T-helper 9 cell (primary cell): Measurements from ENCODE around the gene ZYG11B.
"Not testable (repeated sequence)": the region's sequence is repeated elsewhere in the genome, so short reads cannot be mapped to it uniquely, and the experiment has no call there.

Source experiments
- DNase-seq: peaks from one replicate; pipeline ENCODE4 v3.0.0-alpha.2; 2020
- total RNA-seq, 2 donors: gene quantifications; one replicate each; lab custom pipeline; 2026; lab: John Stamatoyannopoulos, UW

Gene ZYG11B
- total RNA-seq, result 64.4 to 79.4 reads per million in 2 donors

DNA sequence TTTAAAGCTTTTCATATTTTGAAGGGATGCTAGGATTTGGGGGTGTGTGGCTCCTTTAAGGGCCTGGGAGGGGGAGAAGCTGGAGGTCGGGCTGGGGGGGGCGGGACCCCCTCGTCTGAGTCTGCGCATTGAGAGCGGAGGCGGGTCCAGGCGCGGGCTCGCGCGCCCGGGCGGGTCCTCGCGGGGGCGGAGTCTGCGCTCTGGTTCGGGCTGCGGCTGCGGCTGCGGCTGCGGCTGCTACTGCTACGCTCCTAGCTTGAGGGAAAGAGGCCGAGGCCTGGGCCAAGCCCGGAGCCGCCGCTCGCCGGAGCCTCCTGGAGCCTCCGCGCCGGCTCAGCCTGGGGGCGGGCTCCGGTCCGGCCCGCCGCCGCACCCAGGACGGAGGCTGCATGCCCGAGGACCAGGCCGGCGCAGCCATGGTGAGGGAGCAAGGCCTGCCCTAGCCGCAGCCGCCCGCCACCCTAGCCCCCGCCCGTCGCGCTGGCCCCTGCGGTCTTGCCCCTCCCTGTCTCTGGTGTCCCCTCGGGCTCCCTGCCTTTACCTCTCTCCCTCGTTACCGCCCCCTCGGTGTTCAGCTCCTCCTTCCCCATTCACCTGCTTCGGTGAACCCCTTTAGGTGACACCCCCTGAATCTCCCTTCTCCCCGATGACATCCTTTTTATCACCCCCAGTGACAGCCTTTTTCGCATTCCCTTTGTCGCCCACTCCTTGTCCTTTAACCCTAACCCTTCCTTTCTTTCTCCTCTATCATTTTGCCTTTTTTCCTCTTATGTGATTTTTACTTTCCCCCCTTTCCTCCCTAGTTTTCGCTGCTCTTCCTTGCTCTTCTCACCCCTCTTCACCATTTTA, at the start of gene ZYG11B:
TSS of gene ZYG11B (plus strand) at position 189 of the 849 bp plus-strand sequence. CDS start at position 390, 201 bp downstream.
- peak; percentile 92 for DNase-seq

DNA sequence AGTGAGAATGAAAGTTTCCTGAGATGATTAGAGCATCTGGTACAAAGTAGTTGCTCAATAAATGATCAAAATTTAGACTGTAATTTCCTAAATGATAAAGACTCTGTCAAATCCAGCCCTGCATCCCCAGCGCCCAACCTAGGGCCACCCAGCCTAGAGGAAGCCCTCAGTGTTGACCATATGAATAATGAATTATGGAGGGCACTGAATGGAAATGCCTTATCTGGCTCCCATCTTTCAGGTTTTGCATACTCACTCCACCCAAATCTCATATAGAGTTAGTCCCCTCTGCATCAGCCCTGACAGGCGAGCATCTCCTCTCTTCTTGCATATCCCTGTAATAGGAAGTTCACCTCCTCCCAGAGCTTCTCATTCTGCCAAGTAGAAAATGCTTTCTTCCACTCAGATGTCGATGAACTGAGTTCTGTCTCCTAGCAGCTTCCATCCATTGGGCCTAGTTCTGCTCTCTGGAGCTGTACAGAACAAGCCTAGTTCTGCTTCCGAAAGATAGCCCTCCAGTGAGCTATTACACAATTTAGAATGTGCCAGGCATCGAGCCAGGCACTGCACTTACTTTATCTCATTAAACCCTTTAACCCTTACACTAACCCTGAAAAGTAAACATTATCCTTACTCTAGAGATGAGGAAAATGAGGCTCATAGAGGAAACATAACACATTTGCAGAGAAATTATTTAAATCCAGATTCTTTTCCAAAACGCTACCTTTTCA, 49.0 kb upstream of the ZYG11B start:
- no peak for DNase-seq

DNA sequence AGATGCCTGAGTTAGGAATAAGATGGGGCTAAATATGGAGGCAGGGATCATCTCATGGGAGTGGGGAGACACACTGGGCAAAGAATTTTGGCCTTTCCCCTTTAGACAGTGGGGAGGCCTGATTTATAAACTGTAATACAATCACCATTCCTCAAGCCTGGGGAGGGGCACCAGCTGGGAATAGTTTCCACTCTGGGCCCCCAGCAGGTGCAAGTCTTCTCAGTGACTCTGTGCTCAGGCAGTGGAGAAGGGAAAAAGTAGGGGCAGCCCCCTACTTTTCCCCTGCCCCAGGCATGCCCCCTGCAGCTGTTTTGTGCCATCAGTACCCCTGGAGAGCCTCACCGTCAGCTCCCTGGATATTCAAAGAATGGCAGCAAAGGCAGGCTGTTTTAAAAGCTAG, 47.2 kb upstream of the ZYG11B start:
- no peak for DNase-seq

DNA sequence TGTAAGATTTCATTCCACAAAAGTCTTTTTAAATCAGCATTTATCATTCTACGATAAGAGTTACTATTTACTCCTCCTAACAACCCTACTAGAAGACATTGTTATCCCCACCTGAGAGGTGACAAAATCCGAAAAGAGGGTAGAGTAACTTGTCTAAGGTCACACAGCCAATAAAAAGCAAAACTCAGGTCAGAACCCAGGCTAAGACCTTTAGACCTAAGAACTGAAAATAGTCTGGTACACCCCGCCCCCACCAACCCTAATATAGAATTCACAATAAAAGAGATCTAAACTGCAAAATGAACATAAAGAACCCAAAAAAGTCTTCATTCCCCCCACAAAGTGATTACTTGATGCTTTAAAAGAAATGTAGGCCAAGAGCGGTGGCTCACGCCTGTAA, 46.8 kb upstream of the ZYG11B start:
- no peak for DNase-seq

DNA sequence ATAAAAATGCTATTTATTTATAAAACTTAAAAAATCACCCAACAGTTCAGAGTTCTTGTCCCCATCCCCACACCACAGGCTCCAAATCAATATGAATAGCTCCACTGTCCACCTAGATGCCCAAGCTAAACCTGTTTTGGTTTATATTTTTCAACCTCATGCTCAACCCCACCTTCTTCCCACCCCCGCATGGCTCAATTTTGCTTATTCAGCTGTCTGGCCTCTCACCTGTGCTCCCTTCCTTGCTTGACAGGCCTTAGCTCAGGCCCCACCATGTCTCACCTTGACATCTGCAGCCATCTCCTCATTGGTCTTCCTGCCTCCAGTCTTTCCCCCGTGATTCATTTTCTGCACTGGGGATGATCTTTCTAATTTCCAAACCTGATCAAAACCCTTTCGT, 45.9 kb upstream of the ZYG11B start:
- DNase-seq, result no peak

DNA sequence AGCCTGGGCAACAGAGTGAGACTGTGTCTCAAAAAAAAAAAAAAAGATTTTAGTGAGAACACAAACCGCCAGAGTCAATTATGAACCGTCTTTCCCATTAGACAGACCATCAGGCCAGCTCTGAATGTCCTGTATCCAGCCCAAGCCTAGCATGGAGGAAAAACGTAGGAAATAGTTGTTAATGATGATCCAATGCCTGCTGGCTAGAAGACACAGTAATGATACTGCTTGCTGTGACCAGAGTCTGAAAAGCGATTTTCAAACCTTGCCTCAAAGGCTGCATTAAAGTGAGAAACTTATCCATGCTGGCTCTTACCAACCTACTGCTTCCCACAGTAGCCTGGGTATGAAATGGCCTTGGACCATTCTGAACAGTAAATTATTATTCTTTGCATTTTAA, 45.1 kb upstream of the ZYG11B start:
- DNase-seq, result no peak

DNA sequence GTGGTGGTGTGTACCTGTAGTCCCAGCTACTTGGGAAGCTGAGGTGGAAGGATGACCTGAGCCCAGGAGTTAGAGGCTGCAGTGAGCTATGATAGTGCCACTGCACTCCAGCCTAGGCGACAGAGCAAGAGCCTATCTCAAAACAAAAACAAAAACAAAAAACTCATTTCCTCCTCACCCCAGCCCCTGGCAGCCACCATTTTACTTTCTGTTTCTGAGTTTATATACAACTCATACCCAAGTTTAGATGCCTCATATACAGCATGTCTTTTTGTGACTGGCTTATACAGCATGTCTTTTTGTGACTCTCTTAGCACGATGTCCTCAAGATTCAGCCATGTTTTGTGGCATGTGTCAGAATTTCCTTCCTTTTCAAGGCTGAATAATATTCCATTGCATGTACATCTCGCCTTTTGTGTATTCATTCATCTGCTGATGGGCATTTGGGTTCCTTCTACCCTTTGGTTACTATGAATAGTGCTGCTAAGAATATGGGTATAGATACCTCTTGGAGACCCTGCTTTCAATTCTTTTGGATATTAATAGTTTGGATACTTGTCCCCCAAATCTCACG, 42.8 kb upstream of the ZYG11B start:
- no peak for DNase-seq

DNA sequence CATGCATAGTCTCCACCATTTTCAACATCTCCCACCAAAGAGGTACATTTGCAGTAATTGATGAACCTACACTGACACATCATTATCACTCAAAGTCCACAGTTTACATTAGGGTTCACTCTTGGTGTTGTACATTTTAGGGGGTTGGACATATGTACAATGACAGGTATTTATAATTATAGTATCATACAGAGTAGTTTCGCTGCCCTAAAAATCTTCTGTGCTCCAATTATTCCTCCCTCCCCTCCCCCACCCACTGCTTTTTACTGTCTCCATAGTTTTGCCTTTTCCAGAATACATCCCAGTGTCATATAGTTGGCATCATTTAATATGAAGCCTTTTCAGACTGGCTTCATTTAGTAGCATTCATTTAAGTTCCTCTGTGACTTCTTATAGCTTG, 41.7 kb upstream of the ZYG11B start:
- no peak for DNase-seq

DNA sequence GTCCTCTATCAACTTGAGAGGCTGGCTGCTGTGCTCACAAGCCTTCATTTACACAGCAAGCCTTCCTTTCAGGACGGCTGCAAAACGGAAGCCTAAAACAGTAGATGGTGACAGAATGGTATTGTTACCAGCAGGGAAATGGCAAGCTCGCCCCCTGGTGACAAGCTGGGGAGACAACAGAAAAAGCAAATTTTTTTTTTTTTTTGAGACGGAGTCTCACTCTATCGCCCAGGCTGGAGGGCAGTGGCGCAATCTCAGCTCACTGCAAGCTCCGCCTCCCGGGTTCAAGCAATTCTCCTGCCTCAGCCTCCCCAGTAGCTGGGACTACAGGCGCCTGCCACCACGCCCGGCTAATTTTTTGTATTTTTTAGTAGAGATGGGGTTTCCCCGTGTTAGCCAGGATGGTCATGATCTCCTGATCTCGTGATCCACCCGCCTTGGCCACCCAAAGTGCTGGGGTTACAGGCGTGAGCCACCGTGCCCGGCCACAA, 39.9 kb upstream of the ZYG11B start:
- DNase-seq, result peak; percentile 73

DNA sequence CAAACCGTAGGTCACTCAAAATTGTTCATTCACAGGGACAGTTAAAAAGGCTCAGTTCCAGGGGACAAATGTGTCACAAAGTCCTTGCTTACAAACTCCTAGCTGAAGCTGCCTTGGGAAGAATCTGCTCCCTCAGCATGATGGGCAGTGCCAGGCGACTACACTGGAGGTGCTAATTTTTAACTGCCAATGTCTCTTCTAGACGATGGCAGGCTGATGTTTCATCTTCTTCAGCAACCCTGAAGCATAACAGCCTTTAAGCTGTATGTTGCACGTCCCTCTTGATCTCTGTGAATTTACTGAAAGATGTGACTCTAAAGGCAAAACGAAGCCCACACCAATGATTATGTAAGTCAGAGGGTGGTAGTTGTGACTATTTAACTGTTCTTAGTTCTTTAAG, 39.4 kb upstream of the ZYG11B start:
- no peak for DNase-seq

DNA sequence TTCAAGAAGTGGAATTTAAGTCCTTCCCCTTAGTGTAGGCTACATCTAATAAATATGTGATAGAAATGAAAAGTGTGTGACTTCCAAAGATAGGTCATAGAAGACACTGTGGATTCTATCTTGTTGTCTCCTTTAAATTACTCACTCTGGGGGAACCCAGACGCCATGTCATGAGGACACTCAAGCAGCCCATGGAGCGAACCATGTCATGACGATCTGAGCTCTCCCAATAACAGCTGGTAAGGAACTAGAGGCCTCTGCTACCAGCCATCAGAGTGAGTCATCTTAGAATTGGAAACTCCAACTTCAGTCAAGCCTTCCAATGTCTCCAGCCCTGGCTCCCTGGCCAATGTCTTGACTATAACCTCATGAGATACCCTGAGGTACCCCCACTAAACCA, 34.4 kb upstream of the ZYG11B start:
- DNase-seq, result no peak

DNA sequence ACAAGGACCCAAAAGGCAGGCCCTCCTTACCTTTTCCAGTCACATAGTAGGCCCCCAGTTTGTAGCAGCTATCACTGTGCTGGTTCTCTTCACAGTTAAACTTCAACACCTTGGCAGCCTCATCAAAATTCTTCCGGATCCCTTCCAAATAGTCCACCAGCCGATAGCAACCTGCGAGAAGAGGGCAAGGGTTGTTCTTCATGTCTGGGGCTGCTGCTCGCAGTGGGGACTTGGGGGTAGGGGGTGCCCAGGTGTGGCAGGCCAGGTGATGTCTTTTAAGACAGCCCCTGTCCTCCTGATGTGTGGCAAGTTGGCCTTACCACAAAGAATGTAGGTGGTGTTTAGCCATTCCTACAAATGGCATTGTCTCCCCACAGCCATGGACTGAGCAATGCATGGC, 33.6 kb upstream of the ZYG11B start:
- no peak for DNase-seq

DNA sequence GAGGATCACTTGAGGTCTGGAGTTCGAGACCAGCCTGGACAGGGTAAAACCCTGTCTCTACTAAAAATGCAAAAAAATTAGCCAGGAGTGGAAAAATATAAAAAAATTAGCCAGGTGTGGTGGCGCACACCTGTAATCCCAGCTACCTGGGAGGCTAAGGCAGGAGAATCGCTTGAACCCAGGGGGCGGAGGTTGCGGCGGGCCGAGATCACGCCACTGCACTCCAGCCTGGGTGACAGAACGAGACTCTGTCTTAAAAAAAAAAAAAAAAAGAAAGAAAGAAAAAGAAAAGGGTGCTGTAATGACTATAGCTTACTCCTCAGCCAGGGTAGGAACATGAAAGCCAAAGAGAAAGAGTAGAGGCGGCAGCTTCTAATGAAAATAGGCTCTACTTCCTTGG, 32.9 kb upstream of the ZYG11B start:
- not testable (repeated sequence) for DNase-seq

DNA sequence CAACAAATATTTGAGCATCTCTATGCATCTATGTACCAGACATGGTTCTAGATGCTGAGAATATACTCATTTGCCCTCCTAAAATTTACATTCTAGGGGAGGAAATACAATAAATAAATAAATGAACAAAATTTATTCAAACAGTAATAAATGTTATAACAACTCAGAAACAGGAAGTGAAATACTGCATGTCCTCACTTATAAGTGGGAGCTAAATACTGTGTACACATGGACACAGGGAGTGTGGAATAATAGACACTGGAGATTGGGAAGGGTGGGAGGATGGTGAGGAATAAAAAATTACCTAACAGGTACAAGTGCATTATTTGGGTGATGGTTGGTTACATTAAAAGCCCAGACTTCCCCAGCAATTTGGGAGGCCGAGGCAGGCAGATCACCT, 32.4 kb upstream of the ZYG11B start:
- no peak for DNase-seq

DNA sequence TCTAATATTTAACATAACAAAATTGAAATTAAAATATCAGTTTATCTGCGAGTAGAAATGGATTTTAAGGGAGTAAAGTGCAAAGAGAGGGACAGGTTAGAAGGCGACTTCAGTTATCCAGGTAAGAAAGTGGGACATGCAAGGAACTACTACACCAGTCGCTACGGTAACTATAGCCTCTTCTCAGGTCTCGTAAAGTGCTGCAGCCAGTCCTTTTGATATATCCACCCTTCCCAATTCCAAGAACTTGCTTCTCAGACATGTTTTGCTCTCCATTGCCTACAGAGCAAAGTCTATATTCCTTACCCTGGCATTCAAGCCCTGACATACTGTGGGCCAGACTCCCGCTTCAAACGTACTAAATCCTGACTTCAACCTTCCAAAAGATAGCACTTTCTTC, 30.6 kb upstream of the ZYG11B start:
- DNase-seq, result no peak

DNA sequence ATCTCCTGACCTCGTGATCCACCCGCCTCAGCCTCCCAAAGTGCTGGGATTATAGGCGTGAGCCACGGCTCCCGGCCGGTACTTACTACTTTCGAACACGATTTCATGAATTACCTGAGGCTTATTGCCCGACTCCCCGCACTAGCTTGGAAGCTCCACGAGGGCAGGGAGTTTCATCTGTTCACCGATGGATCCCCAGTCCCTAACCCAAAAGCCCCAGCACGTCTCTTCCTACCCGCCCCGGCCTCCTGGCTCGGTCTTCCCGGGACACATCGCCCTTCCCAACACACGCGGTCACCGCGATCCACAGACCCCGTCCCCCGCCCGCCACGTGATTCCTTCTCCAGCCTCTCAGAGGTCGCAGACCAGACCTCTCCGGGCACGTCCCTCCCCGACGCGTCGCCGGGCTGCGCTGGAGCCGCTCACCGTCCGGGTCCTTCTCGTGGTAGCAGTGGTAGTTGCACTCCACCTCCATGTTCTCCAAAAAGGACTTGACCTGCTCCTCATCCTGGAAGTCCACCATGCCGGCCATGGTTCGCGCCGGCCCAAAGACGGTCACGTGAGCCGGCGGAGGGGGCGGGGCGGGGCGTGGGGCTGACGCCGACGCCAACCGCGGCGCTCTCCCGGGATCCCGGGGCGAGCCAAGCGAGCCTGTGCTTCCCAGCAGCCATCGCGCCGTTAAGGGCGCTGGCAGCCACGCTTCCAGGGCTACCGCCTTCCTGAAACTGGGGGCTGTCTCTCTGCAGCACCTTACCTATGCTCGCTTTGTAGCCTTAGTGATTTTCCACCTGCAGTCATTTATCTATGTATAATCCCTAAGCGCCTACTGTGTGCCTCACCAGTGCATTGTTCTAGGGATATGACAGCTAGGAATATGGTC, 28.2 kb upstream of the ZYG11B start, which contains the start of gene COA7:
TSS of gene COA7 (minus strand) at position 553 of the 880 bp plus-strand sequence. CDS start at position 532, 21 bp downstream.
- peak; percentile 61 for DNase-seq

DNA sequence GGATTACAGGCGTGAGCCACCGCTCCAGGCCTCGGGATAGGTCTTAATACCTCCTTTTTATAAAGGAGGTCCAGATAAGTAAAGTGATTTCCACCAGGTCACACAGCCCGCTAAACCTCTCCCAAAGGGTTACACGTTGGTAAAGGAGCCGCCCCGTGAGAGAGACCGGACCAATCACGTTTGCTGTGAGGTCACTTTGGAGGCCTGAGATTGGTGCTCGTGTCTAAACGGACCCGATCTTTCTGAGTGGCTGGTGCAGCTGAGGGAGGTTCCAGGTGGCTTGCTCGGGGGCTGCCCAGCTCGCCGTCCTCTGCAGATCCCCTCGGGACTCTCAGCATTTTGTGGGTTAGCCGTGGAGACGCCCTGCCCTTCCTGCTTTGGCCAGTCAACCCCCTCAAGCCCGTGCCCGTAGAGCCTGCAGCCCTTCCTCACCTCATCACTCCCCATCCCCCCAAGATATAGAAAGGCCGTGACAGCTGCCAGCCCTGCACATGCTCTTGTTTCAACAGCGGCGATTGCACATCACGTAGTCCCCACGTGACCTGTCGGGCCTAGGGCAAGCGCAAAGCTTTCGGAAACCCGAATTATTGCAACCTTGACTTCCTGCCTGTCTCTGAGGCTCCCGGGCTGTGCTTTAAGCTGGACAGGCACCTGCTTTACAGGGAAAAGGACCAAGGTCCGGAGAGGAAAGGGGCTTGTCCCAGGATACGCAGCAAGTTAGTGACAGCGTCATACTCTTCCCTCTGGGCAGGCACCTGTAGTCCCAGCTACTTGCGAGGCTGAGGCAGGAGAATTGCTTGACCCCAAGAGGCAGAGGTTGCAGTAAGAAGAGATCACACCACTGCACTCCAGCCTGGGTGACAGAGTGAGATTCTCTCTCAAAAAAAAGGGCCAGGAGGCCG, 23.1 kb upstream of the ZYG11B start:
- DNase-seq, result peak; percentile 68

DNA sequence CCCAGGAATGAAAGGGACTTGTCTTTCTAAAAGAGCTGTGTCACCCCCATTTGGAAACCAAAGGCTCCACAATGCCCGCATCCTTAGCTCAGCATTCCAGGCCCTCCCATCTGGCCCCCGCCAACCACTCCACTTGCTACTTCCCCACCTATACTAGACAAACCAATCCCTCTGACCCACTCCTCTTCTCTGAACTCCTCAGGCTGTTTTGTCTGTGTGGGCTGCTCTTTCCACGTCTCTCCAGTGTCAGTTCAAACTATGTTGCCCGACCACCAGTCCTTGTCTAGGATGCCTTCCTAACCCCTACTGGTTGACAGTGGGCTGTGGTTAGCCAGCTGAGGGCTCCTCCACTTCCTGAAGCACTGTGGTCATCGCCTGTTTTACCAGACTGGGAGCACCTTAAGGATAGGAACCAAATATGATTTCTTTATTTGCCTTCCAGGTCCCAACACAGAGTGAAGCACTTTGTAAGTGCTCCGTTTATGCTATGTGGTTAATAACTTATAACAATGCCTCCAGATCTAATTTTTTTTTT, 20.1 kb upstream of the ZYG11B start:
- no peak for DNase-seq

DNA sequence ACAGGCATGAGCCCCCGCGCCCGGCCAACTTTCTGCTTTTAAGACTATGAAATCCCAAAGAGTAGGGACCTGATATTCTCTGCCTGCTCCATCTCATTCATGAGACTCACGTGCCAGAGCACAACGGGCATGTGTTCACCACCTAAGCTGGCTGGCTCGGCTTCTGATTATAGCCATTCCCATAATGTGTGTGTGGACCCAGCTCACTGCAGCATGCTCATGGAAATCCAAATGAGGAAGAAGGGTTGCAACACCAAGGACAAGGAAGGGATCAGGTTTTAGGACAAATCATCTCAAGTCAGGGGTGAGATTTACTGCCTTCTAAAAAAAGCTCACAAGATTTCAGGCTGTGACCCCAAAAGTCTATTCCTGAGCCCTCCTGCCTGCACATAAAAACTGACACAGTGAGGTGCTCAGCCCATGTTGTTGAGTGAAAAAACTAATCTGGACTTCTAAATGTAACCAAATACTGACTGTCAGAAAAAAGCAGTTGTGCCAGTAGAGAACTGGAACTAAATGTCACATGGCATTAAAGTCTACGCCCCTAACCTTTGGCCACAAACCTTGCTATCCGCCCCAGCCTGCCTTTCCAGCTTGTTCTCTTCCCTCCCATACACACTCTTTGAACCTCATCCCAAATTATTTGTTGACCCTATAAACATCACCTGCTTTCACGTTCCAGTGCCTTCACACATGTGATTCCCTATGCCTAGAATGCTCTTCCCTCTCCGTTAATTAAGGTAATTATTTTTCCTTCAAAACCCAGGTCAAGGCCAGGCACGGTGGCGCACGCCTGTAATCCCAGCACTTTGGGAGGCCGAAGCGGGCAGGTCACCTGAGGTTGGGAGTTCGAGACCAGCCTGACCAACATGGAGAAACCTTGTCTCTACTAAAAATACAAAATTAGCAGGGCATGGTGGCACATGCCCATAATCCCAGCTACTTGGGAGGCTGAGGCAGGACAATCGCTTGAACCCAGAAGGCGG, 19.0 kb upstream of the ZYG11B start:
- DNase-seq, result no peak
